ENCODE data around the gene TTC24. TPM values are rescaled to one million over a fixed set of nuclear protein-coding genes. Genes with fewer than 3 reads are reported as not detected.

Gene TTC24
- not detected for total RNA-seq
- polyA plus RNA-seq (ENCODE audit: insufficient read length in 2 of 2), result not detected
- long read RNA-seq, donor 1, result 0 reads
- long read RNA-seq, donor 2, result 0 reads
- long read RNA-seq, donor 3, result 0 reads
- long read RNA-seq, donor 4, result 0 reads

DNA sequence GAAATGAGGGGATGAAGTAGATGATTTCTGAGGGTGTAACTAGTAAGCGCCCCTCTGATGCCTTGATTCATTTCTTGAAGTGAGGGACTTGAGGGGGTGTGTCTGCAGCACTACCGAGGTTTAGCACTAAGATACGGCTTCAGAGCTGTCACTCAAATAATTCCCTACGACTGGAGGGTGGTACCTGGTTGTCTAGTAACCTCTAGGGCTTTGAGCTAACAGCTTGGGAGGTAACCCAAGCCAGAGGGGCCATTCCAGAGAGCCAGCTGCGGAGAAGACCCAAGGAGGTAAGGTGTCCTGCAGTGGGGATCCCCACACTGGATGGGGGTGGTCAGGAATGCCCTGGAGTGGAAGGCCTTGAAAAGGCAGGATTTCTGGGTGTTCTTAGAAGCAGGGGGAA lies at the start of gene TTC24:
Gene TTC24, plus strand, starts transcription at position 252 of the 400 bp plus-strand sequence. CDS start 1,642 bp downstream, outside the sequence.
- no peaks in the 10 kb centered on the region for H3K9me3 ChIP-seq (ENCODE audit: control insufficient read depth, insufficient read depth, low read length)
- no peak for DNase-seq (ENCODE audit: low read depth in 4 of 6, low spot score in 6 of 6)
- H3K27me3 ChIP-seq (ENCODE audit: control insufficient read depth, insufficient read depth, low read length), result no peaks in the 10 kb centered on the region
- 78% methylated on average over 5 of the region's 5 CpGs for WGBS (ENCODE audit: insufficient coverage)
- no peak within 1 kb of the TSS for H3K4me3 ChIP-seq (ENCODE audit: low read depth, low read length)
- no peaks in the 10 kb centered on the region for H3K36me3 ChIP-seq (ENCODE audit: control insufficient read depth, insufficient read depth, low read length)
- H3K4me1 ChIP-seq (ENCODE audit: control insufficient read depth, insufficient read depth, low read length), result no peaks in the 10 kb centered on the region
- no peak within 1 kb of the TSS for H3K27ac ChIP-seq (ENCODE audit: low read depth, low read length)

DNA sequence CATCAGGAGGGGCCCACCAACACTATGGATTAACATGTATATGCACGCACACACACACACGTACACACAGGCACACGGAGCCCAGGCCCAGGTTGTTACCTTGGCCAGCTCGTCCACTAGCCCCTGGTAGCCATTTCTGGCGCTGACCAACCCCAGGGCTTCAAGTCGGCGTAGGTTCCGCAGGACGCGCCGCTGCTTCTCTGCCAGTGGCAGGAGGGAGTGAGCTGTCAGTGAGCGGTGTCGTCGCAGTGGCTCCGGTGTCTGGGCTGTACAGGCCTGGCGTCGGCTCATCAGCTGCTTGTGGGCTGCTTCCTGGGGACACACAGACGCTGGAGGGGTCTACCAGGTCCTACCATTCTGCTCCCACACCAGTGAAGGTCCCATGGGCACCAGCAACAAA lies 49.5 kb upstream of the TTC24 start:
- no peaks in the 10 kb centered on the region for H3K27me3 ChIP-seq (ENCODE audit: control insufficient read depth, insufficient read depth, low read length)
- H3K36me3 ChIP-seq (ENCODE audit: control insufficient read depth, insufficient read depth, low read length), result peaks cover 32% of the 10 kb centered on the region
- H3K27ac ChIP-seq (ENCODE audit: low read depth, low read length), result no peak overlapping the region
- no peak overlapping the region for H3K4me3 ChIP-seq (ENCODE audit: low read depth, low read length)
- no peak for DNase-seq (ENCODE audit: low read depth in 4 of 6, low spot score in 6 of 6)
- H3K4me1 ChIP-seq (ENCODE audit: control insufficient read depth, insufficient read depth, low read length), result peaks cover 11% of the 10 kb centered on the region
- H3K9me3 ChIP-seq (ENCODE audit: control insufficient read depth, insufficient read depth, low read length), result no peaks in the 10 kb centered on the region
- 98% methylated on average over 17 of the region's 18 CpGs for WGBS (ENCODE audit: insufficient coverage)

DNA sequence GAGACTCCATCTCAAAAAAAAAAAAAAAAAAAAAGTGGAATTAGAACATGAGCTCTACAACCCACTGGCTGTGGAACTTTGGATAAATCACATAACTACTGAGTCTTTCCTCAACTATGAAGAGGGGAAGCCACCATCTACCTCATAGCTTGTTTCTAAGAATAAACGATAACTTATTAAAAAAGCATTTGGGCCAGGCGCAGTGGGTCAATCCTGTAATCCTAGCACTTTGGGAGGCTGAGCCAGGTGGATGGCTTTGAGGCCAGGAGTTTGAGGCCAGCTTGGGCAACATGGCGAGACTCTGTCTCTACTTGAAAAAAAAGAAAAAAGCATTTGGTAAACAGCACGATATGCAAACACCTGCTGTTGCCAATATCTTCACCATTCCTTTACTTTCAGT lies 47.1 kb upstream of the TTC24 start:
- Histone ChIP-seq H3K9me3 (ENCODE audit: control insufficient read depth, insufficient read depth, low read length) (no peaks in the 10 kb centered on the region), H3K4me1 (ENCODE audit: control insufficient read depth, insufficient read depth, low read length) (peaks cover 5% of the 10 kb centered on the region), H3K27me3 (ENCODE audit: control insufficient read depth, insufficient read depth, low read length) (no peaks in the 10 kb centered on the region), H3K36me3 (ENCODE audit: control insufficient read depth, insufficient read depth, low read length) (peaks cover 40% of the 10 kb centered on the region), H3K27ac (ENCODE audit: low read depth, low read length) (no peak overlapping the region), H3K4me3 (ENCODE audit: low read depth, low read length) (no peak overlapping the region)
- WGBS (ENCODE audit: insufficient coverage), result 100% methylated on average over 3 of the region's 4 CpGs
- no peak for DNase-seq (ENCODE audit: low read depth in 4 of 6, low spot score in 6 of 6)

DNA sequence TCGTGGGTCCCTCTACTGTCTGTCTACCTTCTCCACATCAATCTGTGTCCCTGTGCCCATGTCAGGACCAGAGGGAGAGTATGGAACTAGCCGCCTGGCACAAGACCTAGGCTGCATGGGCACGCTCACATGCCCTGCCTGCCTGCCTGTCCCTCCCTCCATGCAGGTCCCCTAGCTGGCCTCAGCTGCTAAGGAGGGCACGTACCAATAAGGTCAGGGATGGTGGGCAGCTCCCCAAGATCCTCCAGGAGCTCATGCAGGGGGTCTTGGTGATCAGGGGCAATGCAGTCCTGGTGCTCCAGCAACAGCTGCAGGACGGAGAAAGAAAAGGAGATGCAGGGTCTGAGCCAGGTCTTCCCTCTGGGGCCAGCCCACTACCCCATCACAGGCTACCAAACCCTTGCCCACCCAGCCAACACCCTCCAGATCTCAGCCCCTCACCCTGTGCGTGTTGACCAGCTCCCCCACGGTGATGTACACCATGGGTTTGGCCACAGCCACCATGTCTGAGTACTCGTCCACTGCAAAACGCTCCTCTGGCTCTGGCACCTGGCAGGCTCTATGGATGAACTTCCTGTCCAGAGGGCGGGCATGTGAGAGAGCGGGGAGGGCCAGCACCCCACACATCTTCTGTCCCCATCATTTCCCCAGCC lies 45.8 kb upstream of the TTC24 start:
- Histone ChIP-seq H3K36me3 (ENCODE audit: control insufficient read depth, insufficient read depth, low read length) (peaks cover 40% of the 10 kb centered on the region), H3K27ac (ENCODE audit: low read depth, low read length) (no peak overlapping the region), H3K4me3 (ENCODE audit: low read depth, low read length) (no peak overlapping the region), H3K27me3 (ENCODE audit: control insufficient read depth, insufficient read depth, low read length) (no peaks in the 10 kb centered on the region), H3K4me1 (ENCODE audit: control insufficient read depth, insufficient read depth, low read length) (peaks cover 4% of the 10 kb centered on the region), H3K9me3 (ENCODE audit: control insufficient read depth, insufficient read depth, low read length) (no peaks in the 10 kb centered on the region)
- no peak for DNase-seq (ENCODE audit: low read depth in 4 of 6, low spot score in 6 of 6)
- 93% methylated on average over 11 of the region's 11 CpGs for WGBS (ENCODE audit: insufficient coverage)

DNA sequence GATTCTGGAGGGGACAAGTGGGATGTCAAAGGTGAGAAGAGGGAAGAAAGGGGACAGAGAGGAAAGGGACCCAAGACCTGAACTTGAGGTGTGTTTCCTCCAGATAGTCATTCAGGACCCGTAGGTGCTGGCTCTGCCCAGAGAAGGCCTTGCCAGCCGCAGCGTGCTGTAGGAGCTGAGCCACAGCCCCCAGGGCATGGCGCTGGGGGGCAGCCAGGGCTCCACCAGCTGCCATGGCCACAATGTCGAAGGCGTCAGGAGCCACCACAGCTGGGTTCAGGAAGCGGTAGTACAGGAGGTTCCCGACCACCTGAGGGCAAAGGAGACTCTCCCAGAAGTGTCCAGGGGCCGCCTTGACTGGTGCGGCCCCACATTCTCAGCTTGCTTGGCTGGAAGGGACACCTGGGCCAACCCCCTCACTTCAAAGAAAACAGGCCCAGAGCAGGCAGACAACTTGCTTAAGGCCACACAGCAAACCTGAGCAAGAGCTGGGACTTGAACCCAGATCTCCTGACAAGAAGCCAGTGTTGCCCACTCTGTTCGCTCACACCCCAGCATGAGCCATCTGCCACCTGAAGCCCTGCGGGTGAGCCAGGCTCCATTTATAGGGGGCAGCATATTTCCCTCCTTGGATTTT lies 45.0 kb upstream of the TTC24 start:
- Histone ChIP-seq H3K4me1 (ENCODE audit: control insufficient read depth, insufficient read depth, low read length) (no peaks in the 10 kb centered on the region), H3K36me3 (ENCODE audit: control insufficient read depth, insufficient read depth, low read length) (peaks cover 40% of the 10 kb centered on the region), H3K4me3 (ENCODE audit: low read depth, low read length) (no peak overlapping the region), H3K27ac (ENCODE audit: low read depth, low read length) (no peak overlapping the region), H3K27me3 (ENCODE audit: control insufficient read depth, insufficient read depth, low read length) (no peaks in the 10 kb centered on the region), H3K9me3 (ENCODE audit: control insufficient read depth, insufficient read depth, low read length) (no peaks in the 10 kb centered on the region)
- 96% methylated on average over 12 of the region's 12 CpGs for WGBS (ENCODE audit: insufficient coverage)
- no peak for DNase-seq (ENCODE audit: low read depth in 4 of 6, low spot score in 6 of 6)

DNA sequence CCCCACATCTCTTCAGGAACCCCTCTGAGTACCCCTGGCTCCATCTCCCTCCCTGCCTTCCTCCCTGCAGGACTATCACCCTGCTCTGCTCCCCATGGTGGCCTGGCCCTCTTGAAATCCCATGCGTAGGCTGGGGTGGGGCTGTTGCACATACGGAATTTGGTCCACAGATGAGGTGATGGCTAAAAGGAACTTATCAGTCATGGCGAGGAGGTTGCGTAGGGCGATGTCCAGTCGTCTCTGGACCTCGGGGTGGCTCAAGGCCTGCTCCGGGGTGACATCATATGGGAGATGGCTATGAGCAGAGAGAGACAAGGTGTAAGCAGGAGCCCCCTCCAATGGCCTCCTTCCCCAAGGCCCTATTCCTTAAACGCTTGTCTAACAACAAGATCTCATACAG lies 42.5 kb upstream of the TTC24 start:
- Histone ChIP-seq H3K27ac (ENCODE audit: low read depth, low read length) (no peak overlapping the region), H3K4me3 (ENCODE audit: low read depth, low read length) (no peak overlapping the region), H3K27me3 (ENCODE audit: control insufficient read depth, insufficient read depth, low read length) (no peaks in the 10 kb centered on the region), H3K9me3 (ENCODE audit: control insufficient read depth, insufficient read depth, low read length) (no peaks in the 10 kb centered on the region), H3K4me1 (ENCODE audit: control insufficient read depth, insufficient read depth, low read length) (no peaks in the 10 kb centered on the region), H3K36me3 (ENCODE audit: control insufficient read depth, insufficient read depth, low read length) (peaks cover 27% of the 10 kb centered on the region)
- no peak for DNase-seq (ENCODE audit: low read depth in 4 of 6, low spot score in 6 of 6)
- WGBS (ENCODE audit: insufficient coverage), result 100% methylated on average over 2 of the region's 9 CpGs

DNA sequence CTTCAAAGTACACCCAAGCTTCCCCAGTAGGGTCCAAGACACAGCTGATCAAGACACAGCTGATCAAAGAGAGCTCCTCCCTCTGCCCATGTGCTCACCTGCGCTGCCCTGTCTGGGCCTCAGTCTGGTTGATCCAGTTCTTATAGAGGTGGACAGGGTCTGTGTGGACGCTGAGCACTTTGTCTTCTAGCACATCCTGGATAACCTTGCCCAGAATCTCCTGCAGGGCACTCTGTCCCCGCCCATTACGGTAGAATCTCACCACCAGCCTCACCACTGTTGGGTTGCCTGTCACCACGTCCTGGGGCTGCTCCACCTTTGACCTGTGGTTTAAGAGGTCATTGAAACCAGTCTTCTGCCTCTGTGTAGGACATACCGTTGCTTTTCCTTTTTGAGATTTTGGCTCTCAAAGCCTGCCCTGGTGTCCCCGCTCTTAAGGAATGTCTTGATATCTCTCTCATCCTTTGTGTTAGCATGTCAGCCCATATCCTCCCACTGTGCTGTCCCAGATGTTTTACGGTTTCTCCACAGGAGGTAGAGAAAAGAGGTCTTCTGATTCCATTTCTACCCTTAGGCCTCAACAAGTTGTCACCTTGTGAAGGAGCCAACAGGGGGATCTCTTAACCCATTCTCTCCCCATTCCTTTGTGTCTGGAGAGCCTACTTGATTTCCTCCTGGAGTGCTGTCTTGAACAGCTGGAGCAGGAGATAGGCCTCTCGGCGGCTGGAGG lies 40.6 kb upstream of the TTC24 start:
- no peak overlapping the region for H3K27ac ChIP-seq (ENCODE audit: low read depth, low read length)
- H3K27me3 ChIP-seq (ENCODE audit: control insufficient read depth, insufficient read depth, low read length), result no peaks in the 10 kb centered on the region
- H3K36me3 ChIP-seq (ENCODE audit: control insufficient read depth, insufficient read depth, low read length), result peaks cover 15% of the 10 kb centered on the region
- 83% methylated on average over 9 of the region's 10 CpGs for WGBS (ENCODE audit: insufficient coverage)
- no peak for DNase-seq (ENCODE audit: low read depth in 4 of 6, low spot score in 6 of 6)
- no peaks in the 10 kb centered on the region for H3K4me1 ChIP-seq (ENCODE audit: control insufficient read depth, insufficient read depth, low read length)
- H3K9me3 ChIP-seq (ENCODE audit: control insufficient read depth, insufficient read depth, low read length), result no peaks in the 10 kb centered on the region
- no peak overlapping the region for H3K4me3 ChIP-seq (ENCODE audit: low read depth, low read length)

DNA sequence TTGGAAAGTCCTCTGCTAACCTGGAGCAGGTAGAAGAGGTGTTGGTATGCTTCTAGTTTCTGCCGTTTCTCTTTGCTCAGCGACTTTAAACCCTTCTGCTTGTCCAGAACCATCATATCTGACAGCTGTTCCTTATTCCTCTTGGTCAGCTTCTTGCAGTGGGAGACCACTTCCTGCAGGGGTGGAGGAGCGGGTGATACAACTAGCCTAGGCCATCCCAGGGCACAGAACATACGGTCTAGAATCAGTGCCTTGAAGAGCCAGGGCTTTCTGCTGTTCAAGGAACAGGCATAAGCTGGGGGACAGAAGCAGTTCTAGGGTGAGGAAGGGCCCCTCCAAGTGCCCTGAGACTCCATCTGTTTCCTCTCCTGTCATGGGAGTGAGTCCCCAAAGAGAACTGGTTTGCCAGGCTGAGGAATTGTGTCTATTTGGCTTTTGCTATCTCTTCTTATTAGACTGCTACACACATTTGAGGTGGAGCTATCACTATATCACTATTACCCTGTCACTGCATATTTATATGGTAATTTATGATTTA lies 39.6 kb upstream of the TTC24 start:
- no peaks in the 10 kb centered on the region for H3K4me1 ChIP-seq (ENCODE audit: control insufficient read depth, insufficient read depth, low read length)
- WGBS (ENCODE audit: insufficient coverage), result 89% methylated on average over 2 of the region's 4 CpGs
- peaks cover 8% of the 10 kb centered on the region for H3K36me3 ChIP-seq (ENCODE audit: control insufficient read depth, insufficient read depth, low read length)

DNA sequence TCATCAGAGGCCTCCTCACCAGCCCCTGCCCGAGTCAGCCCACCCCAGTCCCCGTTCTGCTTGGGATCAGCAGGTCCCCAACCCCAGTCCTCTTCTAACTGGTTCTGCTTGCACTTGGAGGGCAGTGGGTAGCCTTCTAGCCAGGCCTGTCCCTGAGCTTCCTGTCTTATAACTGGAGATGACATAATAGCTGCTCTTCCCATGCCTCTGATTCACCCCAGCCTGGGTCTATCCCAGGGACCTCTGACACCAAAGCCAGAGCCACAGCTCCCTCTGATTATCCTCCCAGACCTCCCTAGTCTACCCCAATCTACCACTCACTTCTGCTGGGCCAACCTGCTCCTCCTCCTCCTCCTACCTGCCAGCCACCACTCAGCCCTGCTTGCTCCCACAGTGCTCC lies 38.6 kb upstream of the TTC24 start:
- 100% methylated on average over 1 of the region's 2 CpGs for WGBS (ENCODE audit: insufficient coverage)
- no peaks in the 10 kb centered on the region for H3K9me3 ChIP-seq (ENCODE audit: control insufficient read depth, insufficient read depth, low read length)

More for the DNA sequence above, 39.6 kb upstream of the TTC24 start:
- Histone ChIP-seq H3K27me3 (ENCODE audit: control insufficient read depth, insufficient read depth, low read length) (no peaks in the 10 kb centered on the region), H3K27ac (ENCODE audit: low read depth, low read length) (no peak overlapping the region), H3K4me3 (ENCODE audit: low read depth, low read length) (no peak overlapping the region), H3K9me3 (ENCODE audit: control insufficient read depth, insufficient read depth, low read length) (no peaks in the 10 kb centered on the region)
- no peak for DNase-seq (ENCODE audit: low read depth in 4 of 6, low spot score in 6 of 6)

More for the DNA sequence above, 38.6 kb upstream of the TTC24 start:
- H3K36me3 ChIP-seq (ENCODE audit: control insufficient read depth, insufficient read depth, low read length), result peaks cover 5% of the 10 kb centered on the region
- no peak overlapping the region for H3K4me3 ChIP-seq (ENCODE audit: low read depth, low read length)
- DNase-seq (ENCODE audit: low read depth in 4 of 6, low spot score in 6 of 6), result no peak
- no peaks in the 10 kb centered on the region for H3K27me3 ChIP-seq (ENCODE audit: control insufficient read depth, insufficient read depth, low read length)
- H3K27ac ChIP-seq (ENCODE audit: low read depth, low read length), result no peak overlapping the region
- no peaks in the 10 kb centered on the region for H3K4me1 ChIP-seq (ENCODE audit: control insufficient read depth, insufficient read depth, low read length)

All from spinal cord (tissue), 10 donors.